Measurements from ENCODE around the gene NAT8. TPM values are rescaled to one million over a fixed set of nuclear protein-coding genes. Genes with fewer than 3 reads are reported as not detected.
"Not testable (repeated sequence)": the region's sequence is repeated elsewhere in the genome, so short reads cannot be mapped to it uniquely, and the experiment has no call there.

The NAT8 gene
- total RNA-seq, 2 donors from 2014 or later, result not detected

- ATAC-seq (replicated peaks), result no peak
- Mint-ChIP-seq H3K36me3 (ENCODE audit: low read depth) (no peaks in the 10 kb centered on the region), H3K9me3 (no peaks in the 10 kb centered on the region), H3K4me3 (no peak overlapping the region), H3K4me1 (no peaks in the 10 kb centered on the region), H3K27me3 (no peaks in the 10 kb centered on the region), H3K27ac (no peak overlapping the region)
These were observed 9.5 kb upstream of the NAT8 start for GRCh38 chr2:73651591-73652230.

- not testable (repeated sequence) for H3K4me1 Mint-ChIP-seq; H3K27ac Mint-ChIP-seq; H3K27me3 Mint-ChIP-seq; H3K4me3 Mint-ChIP-seq; ATAC-seq (replicated peaks); H3K9me3 Mint-ChIP-seq; H3K36me3 Mint-ChIP-seq (ENCODE audit: low read depth)
These were observed 5.5 kb upstream of the NAT8 start for GRCh38 chr2:73647690-73648089.

- Mint-ChIP-seq H3K27ac (no peak overlapping the region), H3K27me3 (peaks cover 18% of the 10 kb centered on the region), H3K36me3 (ENCODE audit: low read depth) (no peaks in the 10 kb centered on the region), H3K4me1 (no peaks in the 10 kb centered on the region), H3K4me3 (no peak overlapping the region), H3K9me3 (peaks cover 5% of the 10 kb centered on the region)
- no peak for ATAC-seq (replicated peaks)
These were observed 507 bp downstream of the NAT8 start for GRCh38 chr2:73641767-73642062.

- Mint-ChIP-seq H3K27me3 (peaks cover 18% of the 10 kb centered on the region), H3K9me3 (peaks cover 5% of the 10 kb centered on the region), H3K4me1 (no peaks in the 10 kb centered on the region), H3K27ac (no peak overlapping the region), H3K36me3 (ENCODE audit: low read depth) (no peaks in the 10 kb centered on the region), H3K4me3 (no peak overlapping the region)
- no peak for ATAC-seq (replicated peaks)
These were observed 1.1 kb downstream of the NAT8 start for GRCh38 chr2:73640946-73641766.

GRCh38 chr2:73640511-73640911 lies 1.7 kb downstream of the NAT8 start:
- H3K36me3 Mint-ChIP-seq (ENCODE audit: low read depth), result no peaks in the 10 kb centered on the region
- H3K27ac Mint-ChIP-seq, result no peak overlapping the region
- ATAC-seq (replicated peaks), result no peak
- H3K4me3 Mint-ChIP-seq, result no peak overlapping the region
- peaks cover 17% of the 10 kb centered on the region for H3K27me3 Mint-ChIP-seq
- peaks cover 5% of the 10 kb centered on the region for H3K9me3 Mint-ChIP-seq
- H3K4me1 Mint-ChIP-seq, result no peaks in the 10 kb centered on the region

GRCh38 chr2:73638429-73638828 lies 3.8 kb downstream of the NAT8 start:
- H3K4me3 Mint-ChIP-seq, result no peak overlapping the region
- no peak overlapping the region for H3K27ac Mint-ChIP-seq
- peaks cover 13% of the 10 kb centered on the region for H3K27me3 Mint-ChIP-seq
- peaks cover 5% of the 10 kb centered on the region for H3K9me3 Mint-ChIP-seq
- no peaks in the 10 kb centered on the region for H3K36me3 Mint-ChIP-seq (ENCODE audit: low read depth)
- no peak for ATAC-seq (replicated peaks)
- no peaks in the 10 kb centered on the region for H3K4me1 Mint-ChIP-seq

GRCh38 chr2:73636977-73637376 lies 5.2 kb downstream of the NAT8 start:
- not testable (repeated sequence) for H3K36me3 Mint-ChIP-seq (ENCODE audit: low read depth); H3K27me3 Mint-ChIP-seq; ATAC-seq (replicated peaks); H3K27ac Mint-ChIP-seq; H3K9me3 Mint-ChIP-seq; H3K4me3 Mint-ChIP-seq; H3K4me1 Mint-ChIP-seq

GRCh38 chr2:73630662-73631266 lies 11.5 kb downstream of the NAT8 start:
- H3K27ac Mint-ChIP-seq; H3K4me1 Mint-ChIP-seq; H3K4me3 Mint-ChIP-seq; H3K9me3 Mint-ChIP-seq; H3K36me3 Mint-ChIP-seq (ENCODE audit: low read depth); H3K27me3 Mint-ChIP-seq: not testable (repeated sequence)
- ATAC-seq (replicated peaks), result peak; percentile 83

GRCh38 chr2:73628493-73628892 lies 13.7 kb downstream of the NAT8 start:
- not testable (repeated sequence) for H3K27ac Mint-ChIP-seq; H3K36me3 Mint-ChIP-seq (ENCODE audit: low read depth); H3K27me3 Mint-ChIP-seq; H3K4me3 Mint-ChIP-seq; H3K4me1 Mint-ChIP-seq; H3K9me3 Mint-ChIP-seq
- peak; percentile 43 for ATAC-seq (replicated peaks)

GRCh38 chr2:73626237-73626636 lies 16.0 kb downstream of the NAT8 start:
- not testable (repeated sequence) for H3K9me3 Mint-ChIP-seq; H3K36me3 Mint-ChIP-seq (ENCODE audit: low read depth); H3K4me1 Mint-ChIP-seq; ATAC-seq (replicated peaks); H3K27me3 Mint-ChIP-seq; H3K27ac Mint-ChIP-seq; H3K4me3 Mint-ChIP-seq

GRCh38 chr2:73624625-73625024 lies 17.6 kb downstream of the NAT8 start:
- H3K9me3 Mint-ChIP-seq; H3K27ac Mint-ChIP-seq; H3K4me1 Mint-ChIP-seq; H3K27me3 Mint-ChIP-seq; H3K36me3 Mint-ChIP-seq (ENCODE audit: low read depth); ATAC-seq (replicated peaks); H3K4me3 Mint-ChIP-seq: not testable (repeated sequence)

GRCh38 chr2:73624036-73624435 lies 18.2 kb downstream of the NAT8 start:
- ATAC-seq (replicated peaks), result peak; percentile 65

GRCh38 chr2:73619925-73620324 lies 22.3 kb downstream of the NAT8 start:
- H3K27me3 Mint-ChIP-seq; H3K9me3 Mint-ChIP-seq; H3K4me1 Mint-ChIP-seq; ATAC-seq (replicated peaks); H3K4me3 Mint-ChIP-seq; H3K36me3 Mint-ChIP-seq (ENCODE audit: low read depth); H3K27ac Mint-ChIP-seq: not testable (repeated sequence)

More at GRCh38 chr2:73624036-73624435, 18.2 kb downstream of the NAT8 start:
- not testable (repeated sequence) for H3K27me3 Mint-ChIP-seq; H3K9me3 Mint-ChIP-seq; H3K27ac Mint-ChIP-seq; H3K36me3 Mint-ChIP-seq (ENCODE audit: low read depth); H3K4me1 Mint-ChIP-seq; H3K4me3 Mint-ChIP-seq

- Mint-ChIP-seq H3K4me3 (no peak overlapping the region), H3K27me3 (no peaks in the 10 kb centered on the region), H3K27ac (no peak overlapping the region), H3K9me3 (no peaks in the 10 kb centered on the region), H3K4me1 (no peaks in the 10 kb centered on the region), H3K36me3 (ENCODE audit: low read depth) (no peaks in the 10 kb centered on the region)
- no peak for ATAC-seq (replicated peaks)
These were observed 27.2 kb downstream of the NAT8 start for GRCh38 chr2:73614997-73615396.

GRCh38 chr2:73614105-73614504 lies 28.1 kb downstream of the NAT8 start:
- H3K9me3 Mint-ChIP-seq, result no peaks in the 10 kb centered on the region
- no peak overlapping the region for H3K27ac Mint-ChIP-seq
- H3K36me3 Mint-ChIP-seq (ENCODE audit: low read depth), result no peaks in the 10 kb centered on the region
- H3K27me3 Mint-ChIP-seq, result no peaks in the 10 kb centered on the region
- H3K4me1 Mint-ChIP-seq, result no peaks in the 10 kb centered on the region
- peak; percentile 91 for ATAC-seq (replicated peaks)
- H3K4me3 Mint-ChIP-seq, result no peak overlapping the region

All from activated T-helper 17 cell treated with anti-CD3 and anti-CD28 coated beads, Interleukin-2, amount 50 U/mL, for 72 hours (primary cell).